H1 (cell line): ENCODE measurements around the gene DOCK1. TPM values are rescaled to one million over a fixed set of nuclear protein-coding genes. Genes with fewer than 3 reads are reported as not detected.

ENCODE experiments used
- CHD1 ChIP-seq: IDR thresholded peaks from 2 replicates; pipeline ENCODE4 v1.6.1; 2012; ENCODE audit warnings: low read depth, low read length, improper control_type of control experiment
- MAFK ChIP-seq: IDR thresholded peaks from 2 replicates; pipeline ENCODE4 v1.6.1; 2012; ENCODE audit warnings: low read depth, mild to moderate bottlenecking, improper control_type of control experiment, low read length
- POU5F1 ChIP-seq: IDR thresholded peaks from 2 replicates; pipeline ENCODE4 v1.6.1; 2011; ENCODE audit warnings: low read depth, mild to moderate bottlenecking, low read length, moderate library complexity
- RBBP5 ChIP-seq: IDR thresholded peaks from 2 replicates; pipeline ENCODE4 v1.7.1; 2012; ENCODE audit warnings: low read depth, mild to moderate bottlenecking, inconsistent platforms, low read length, moderate library complexity, borderline replicate concordance
- RXRA ChIP-seq: IDR thresholded peaks from 2 replicates; pipeline ENCODE4 v1.6.1; 2011; ENCODE audit warnings: low read depth, mild to moderate bottlenecking, low read length, moderate library complexity; ENCODE audit not compliant: insufficient read depth
- YY1 ChIP-seq: IDR thresholded peaks from 2 replicates; pipeline ENCODE4 v1.6.1; 2011; ENCODE audit warnings: low read depth, mild to moderate bottlenecking, low read length
- polyA plus RNA-seq, 7 experiments: library from polyadenylated mRNA; depleted of rRNA in 3 of 7; stranded (reverse) in 5 of 7; unstranded in 2 of 7; fragments of >200 nt in 5 of 7; fragments of 200-250 nt in 2 of 7; gene quantifications; 1 replicate in 5 of 7; 2 replicates in 1 of 7; 4 replicates in 1 of 7; pipeline versions ENCODE4 v1.2.1 to v1.2.3, GENCODE V29; 2011 to 2013; ENCODE audit warnings: missing spikeins in 2 of 7, mixed read lengths in 2 of 7
- total RNA-seq: library from RNA; stranded (reverse); fragmentation: NEBNext Ultra II Directional; extraction: Animal tissue kit (Norgen Biotek cat#: 25700); gene quantifications from 2 replicates; pipeline ENCODE4 v1.2.1, GENCODE V29; 2021
- TF ChIP-seq, protein P1 (sequence below): fragments of 300-600 bp; sonication (generic); IDR thresholded peaks from 2 replicates; pipeline ENCODE4 v1.7.1; 2012; ENCODE audit warnings: low read length, moderate library complexity, mild to moderate bottlenecking, inconsistent platforms; ENCODE audit not compliant: insufficient replicate concordance
- TF ChIP-seq, protein P2 (sequence below): IDR thresholded peaks from 2 replicates; pipeline ENCODE4 v1.6.1; 2012; ENCODE audit warnings: inconsistent platforms

DOCK1 gene
- total and polyA plus RNA-seq, 2 of the 8 experiments (the other 6 are each of a cell fraction or from before 2014, with no cell fraction given), result 11.6 to 53.0 TPM

DNA sequence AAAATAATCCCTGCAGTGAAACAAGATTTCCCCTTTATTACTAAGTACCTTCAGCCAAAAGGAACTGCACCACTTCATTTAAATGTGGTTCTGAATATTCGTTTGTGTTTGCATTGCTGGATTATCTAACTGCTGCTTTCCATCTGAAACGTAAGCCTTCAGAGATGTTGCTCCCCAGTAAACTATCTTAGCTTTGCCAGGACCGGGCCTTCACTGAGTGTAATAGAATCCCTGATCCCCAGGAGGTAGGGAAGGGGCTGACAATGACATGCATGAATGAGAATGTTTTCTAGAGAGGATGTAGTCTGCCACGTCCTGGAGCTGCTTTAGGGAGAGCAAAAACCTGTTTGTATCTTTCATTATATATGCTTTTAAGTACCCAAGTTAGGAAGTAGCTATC lies 310.6 kb downstream of the DOCK1 start (continued):
- TF ChIP-seq, protein P1, sequence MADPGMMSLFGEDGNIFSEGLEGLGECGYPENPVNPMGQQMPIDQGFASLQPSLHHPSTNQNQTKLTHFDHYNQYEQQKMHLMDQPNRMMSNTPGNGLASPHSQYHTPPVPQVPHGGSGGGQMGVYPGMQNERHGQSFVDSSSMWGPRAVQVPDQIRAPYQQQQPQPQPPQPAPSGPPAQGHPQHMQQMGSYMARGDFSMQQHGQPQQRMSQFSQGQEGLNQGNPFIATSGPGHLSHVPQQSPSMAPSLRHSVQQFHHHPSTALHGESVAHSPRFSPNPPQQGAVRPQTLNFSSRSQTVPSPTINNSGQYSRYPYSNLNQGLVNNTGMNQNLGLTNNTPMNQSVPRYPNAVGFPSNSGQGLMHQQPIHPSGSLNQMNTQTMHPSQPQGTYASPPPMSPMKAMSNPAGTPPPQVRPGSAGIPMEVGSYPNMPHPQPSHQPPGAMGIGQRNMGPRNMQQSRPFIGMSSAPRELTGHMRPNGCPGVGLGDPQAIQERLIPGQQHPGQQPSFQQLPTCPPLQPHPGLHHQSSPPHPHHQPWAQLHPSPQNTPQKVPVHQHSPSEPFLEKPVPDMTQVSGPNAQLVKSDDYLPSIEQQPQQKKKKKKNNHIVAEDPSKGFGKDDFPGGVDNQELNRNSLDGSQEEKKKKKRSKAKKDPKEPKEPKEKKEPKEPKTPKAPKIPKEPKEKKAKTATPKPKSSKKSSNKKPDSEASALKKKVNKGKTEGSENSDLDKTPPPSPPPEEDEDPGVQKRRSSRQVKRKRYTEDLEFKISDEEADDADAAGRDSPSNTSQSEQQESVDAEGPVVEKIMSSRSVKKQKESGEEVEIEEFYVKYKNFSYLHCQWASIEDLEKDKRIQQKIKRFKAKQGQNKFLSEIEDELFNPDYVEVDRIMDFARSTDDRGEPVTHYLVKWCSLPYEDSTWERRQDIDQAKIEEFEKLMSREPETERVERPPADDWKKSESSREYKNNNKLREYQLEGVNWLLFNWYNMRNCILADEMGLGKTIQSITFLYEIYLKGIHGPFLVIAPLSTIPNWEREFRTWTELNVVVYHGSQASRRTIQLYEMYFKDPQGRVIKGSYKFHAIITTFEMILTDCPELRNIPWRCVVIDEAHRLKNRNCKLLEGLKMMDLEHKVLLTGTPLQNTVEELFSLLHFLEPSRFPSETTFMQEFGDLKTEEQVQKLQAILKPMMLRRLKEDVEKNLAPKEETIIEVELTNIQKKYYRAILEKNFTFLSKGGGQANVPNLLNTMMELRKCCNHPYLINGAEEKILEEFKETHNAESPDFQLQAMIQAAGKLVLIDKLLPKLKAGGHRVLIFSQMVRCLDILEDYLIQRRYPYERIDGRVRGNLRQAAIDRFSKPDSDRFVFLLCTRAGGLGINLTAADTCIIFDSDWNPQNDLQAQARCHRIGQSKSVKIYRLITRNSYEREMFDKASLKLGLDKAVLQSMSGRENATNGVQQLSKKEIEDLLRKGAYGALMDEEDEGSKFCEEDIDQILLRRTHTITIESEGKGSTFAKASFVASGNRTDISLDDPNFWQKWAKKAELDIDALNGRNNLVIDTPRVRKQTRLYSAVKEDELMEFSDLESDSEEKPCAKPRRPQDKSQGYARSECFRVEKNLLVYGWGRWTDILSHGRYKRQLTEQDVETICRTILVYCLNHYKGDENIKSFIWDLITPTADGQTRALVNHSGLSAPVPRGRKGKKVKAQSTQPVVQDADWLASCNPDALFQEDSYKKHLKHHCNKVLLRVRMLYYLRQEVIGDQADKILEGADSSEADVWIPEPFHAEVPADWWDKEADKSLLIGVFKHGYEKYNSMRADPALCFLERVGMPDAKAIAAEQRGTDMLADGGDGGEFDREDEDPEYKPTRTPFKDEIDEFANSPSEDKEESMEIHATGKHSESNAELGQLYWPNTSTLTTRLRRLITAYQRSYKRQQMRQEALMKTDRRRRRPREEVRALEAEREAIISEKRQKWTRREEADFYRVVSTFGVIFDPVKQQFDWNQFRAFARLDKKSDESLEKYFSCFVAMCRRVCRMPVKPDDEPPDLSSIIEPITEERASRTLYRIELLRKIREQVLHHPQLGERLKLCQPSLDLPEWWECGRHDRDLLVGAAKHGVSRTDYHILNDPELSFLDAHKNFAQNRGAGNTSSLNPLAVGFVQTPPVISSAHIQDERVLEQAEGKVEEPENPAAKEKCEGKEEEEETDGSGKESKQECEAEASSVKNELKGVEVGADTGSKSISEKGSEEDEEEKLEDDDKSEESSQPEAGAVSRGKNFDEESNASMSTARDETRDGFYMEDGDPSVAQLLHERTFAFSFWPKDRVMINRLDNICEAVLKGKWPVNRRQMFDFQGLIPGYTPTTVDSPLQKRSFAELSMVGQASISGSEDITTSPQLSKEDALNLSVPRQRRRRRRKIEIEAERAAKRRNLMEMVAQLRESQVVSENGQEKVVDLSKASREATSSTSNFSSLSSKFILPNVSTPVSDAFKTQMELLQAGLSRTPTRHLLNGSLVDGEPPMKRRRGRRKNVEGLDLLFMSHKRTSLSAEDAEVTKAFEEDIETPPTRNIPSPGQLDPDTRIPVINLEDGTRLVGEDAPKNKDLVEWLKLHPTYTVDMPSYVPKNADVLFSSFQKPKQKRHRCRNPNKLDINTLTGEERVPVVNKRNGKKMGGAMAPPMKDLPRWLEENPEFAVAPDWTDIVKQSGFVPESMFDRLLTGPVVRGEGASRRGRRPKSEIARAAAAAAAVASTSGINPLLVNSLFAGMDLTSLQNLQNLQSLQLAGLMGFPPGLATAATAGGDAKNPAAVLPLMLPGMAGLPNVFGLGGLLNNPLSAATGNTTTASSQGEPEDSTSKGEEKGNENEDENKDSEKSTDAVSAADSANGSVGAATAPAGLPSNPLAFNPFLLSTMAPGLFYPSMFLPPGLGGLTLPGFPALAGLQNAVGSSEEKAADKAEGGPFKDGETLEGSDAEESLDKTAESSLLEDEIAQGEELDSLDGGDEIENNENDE, result no peak
- TF ChIP-seq YY1, result no peak
- no peak for TF ChIP-seq RXRA
- TF ChIP-seq CHD1, result no peak
- TF ChIP-seq MAFK, result no peak
- no peak for TF ChIP-seq RBBP5
- no peak for TF ChIP-seq POU5F1
- TF ChIP-seq, protein P2, sequence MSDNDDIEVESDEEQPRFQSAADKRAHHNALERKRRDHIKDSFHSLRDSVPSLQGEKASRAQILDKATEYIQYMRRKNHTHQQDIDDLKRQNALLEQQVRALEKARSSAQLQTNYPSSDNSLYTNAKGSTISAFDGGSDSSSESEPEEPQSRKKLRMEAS, result no peak
- TF ChIP-seq, all 59 proteins: peak for 0
